HG03280 (cell line): ENCODE results near the gene FGF18.

Experiments used
- ATAC-seq: cut with Tn5 transposase; IDR thresholded peaks from one replicate; pipeline ENCODE4 v1.9.1; 2021; ENCODE audit warnings: mild to moderate bottlenecking, moderate library complexity; ENCODE audit not compliant: unreplicated experiment

Gene FGF18

DNA sequence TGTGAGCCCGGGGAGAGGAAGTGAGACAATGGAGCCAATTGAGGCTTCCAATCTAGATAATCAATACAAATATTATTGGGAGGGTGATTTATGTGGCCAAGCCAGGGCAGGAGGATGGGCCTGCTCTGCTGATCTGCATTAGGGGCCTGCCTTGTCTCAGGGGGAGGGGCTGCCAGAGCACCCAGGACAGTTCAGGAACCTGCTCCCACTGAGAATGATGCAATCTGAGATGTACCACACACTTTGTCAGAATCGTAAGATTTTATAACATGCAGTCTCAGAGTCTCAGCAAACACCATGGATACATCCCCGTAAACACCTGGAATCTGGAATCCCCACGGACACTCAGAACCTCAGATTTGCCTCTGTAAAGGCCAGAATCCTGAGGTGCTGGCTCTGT is 19.3 kb downstream of the FGF18 start:
- ATAC-seq = no peak

DNA sequence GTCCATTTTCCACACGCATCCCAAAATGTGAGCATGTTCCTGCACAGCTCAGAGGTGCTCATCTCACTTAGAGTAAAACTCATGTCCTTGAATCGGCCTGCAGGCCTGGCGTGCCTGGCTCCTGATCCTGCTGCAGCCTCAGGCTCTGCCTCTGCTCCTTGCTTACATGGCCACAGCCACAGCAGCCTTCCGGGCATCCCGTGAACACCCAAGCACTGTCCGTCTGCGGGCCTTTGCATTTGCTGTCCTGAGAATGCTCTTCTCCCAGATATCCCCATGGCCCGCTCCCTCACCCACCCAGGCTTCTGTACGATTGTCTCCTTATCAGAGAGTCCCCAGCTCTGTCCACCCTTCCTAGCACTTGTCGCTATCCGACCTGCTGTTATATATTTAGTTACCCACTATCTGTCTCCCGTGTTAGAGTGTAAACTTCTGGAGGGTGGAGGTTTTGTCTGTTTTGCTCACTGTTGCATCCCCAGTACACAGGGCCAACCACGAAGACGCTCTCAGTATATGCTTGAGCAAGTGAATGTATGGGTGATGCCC is 21.9 kb downstream of the FGF18 start:
- ATAC-seq = no peak

DNA sequence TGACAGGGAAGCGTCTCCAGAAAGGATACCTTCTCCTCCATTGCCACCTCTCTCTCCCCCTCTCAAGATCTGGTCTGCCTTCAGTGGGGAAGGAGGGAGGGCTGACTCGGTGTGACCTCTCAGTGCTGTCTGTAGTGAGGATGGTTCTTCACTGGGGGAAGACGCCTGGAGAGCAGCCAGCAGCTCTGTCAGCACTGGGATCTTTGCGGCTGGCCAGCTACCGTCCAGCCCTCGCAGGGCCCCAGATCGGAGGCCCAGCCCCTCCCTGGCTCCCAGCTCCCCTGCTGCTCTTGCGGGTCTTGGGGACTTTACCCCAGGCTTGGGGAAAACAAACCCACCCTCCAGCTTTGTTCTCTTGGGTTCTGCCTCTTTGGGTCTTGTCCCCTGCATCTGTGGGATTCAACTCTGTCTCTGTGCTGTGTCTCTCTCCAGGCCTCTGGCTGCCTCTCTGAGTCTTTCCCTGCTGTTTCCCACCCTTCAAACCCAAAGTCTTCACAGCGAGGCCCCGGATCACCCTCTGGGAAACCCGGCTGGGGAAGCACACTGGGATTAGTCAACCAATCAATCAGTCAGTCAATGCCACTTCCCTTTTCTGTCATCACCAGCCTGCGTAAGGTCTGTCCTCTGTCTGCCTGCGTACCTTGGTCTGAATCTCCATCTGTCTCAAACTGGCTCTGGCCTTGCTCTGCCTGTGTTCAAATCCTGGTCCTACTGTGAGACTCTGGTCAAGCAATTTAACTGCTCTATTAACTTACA is 23.0 kb downstream of the FGF18 start:
- ATAC-seq = no peak

DNA sequence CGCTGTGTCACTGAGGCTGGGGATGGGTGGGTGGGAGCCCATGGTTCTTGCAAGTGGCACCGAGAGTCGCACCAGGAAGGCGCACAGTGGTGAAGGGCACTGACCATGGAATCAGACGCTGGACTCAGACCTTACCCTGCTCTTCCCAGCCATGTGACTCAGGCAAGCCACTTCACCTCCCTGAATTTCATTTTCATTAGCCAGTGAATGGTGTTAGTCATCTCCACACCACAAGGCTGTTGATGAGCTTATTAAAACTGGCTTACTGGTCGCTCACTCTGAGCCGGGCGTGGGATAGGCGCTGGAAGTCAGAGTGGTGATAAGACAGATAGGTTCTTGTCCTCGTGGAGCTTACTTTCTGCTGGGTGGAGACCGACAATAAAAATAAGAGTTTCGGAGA is 25.1 kb downstream of the FGF18 start:
- no peak for ATAC-seq

DNA sequence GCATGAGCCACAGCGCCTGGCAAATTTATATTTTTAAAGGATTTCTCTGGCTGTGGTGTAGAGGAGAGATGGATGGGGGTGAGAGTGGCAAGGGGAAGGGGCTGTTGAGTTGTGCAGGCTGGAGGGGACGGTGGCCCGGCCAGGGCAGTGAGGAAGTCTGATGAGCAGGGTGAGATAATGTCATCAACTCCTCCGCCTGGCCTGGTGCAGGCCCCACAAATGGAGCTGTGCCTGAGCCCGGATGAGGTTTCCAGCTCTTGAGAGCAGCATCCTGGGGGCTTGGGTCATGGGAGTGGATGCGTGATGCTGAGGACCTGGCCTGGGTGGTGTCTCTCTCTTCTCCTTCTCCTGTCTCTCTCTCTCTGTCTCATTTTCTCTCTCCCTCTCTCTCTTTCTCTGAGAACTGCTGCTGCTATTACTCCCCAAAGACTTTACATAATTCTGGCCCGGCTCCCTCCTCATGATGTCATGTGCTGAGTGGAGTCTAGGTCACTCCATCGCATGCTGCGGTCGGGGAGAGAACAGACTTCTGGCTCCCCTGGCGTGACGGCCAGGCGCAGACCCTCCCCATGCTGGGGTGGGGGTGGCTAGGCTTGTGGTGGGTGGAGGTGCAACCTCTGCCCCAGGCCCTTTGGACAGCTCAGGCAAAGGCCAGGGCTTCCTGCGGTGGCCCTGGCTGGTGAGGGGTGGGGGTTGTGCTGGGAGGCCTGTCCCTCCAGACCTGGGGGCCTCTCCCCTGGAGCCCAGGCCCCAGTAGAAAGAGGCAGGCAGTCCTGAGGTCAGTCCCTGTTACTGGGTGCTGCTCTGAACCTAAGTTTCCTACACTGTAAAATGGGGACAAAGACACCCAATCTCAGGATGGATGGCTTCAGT is 26.4 kb downstream of the FGF18 start:
- ATAC-seq = no peak

DNA sequence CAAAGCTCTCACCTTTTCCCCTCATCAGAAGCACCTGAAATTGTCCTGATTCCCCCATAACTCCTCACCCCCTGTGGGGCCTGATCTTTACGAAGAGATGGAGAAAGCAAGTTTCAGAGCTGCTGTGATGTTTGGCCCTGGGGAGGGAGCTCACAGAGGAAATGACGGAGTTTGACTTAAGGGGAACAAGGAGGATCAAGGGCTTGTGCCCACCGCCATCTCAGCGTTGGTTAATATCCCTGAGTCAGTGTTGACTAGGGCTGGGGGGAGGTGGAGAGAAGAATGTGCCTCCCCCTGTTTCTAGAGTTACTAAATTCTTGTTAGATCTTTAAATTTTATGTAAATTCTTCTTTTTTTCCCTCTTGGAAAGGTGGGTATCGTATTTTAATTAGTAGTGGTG is 27.8 kb downstream of the FGF18 start:
- no peak for ATAC-seq

DNA sequence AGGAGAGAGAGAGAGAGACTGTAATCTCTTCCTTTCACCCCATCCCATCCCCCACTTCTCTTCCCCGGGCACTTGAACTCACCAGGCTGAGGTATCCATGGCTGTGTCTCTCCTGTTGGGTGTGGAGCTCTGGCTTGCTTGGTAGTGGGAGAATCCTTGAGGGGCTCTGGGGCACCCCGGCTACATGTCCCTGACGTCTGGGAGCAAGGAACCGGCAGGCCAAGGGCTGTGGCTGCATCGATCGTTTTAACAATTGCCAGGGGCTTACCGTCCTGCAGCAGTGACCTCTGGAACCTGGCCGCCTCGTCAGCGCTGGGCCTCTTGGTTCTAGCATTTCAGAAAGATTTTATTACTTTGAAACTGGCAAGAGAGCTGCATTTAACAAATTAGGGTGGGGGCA is 30.0 kb downstream of the FGF18 start:
- ATAC-seq = no peak

DNA sequence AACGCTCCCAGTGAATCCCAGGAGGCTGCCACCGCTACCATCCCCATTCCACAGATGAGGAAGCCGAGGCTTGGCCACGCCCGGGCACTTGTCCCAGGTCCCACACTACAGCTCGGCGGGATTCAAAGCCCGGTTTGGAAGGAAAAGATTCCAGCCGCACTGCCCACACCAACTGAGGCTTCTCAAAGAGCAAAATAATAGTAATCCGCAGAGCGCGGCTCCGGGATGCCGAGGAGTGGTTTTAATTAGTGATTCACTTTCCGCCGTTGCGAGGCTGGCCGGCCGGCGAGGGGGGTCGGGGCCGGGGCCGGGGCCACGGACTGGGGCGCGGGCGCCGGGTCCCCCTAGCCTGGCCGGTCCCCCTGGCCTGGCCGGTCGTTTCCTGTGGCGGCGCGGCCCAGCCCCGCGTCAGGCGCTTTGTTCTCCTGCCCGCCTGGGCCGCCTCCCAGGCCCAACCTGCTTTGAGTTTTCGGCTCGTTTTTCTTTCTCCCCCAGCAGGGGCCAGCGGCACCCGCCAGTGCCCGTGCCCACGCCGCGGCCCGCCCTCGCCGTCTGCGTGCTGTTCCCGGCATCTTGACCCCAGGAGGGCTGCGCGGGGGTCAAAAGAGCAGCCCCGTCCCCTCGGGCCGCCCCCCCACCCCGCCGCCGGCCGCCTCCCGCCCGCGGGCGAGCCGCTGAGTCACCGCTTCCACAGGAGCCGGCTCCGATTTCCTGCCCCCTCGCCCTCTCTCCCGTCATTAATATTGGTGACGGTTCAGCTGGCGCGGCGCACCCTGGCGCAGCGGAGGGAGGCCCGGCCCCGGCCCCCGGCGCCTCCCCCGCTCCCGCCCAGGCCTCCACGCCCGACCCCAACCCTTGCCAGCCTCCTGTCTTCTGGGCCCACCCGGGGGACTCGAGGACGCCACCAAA is 31.2 kb downstream of the FGF18 start:
- no peak for ATAC-seq

DNA sequence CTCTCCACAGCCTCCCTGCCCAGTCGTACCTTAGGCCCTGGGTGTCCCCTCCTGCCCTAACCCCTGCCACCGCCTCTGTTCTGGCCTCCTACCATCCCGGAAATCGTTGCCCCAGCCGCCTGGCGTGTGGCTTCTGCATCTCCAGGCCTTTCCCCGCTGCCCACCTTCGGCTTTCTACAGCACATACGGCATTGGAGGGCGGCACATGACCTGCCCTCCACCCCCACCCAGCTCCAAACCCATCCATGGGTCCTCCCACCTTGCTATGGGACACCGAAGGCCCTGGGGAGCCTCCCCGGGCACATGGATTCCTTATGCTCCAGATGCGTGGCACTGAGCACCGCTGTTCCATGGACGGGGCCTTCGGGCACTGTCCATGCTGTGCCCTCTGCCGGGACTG is 32.0 kb downstream of the FGF18 start:
- no peak for ATAC-seq

DNA sequence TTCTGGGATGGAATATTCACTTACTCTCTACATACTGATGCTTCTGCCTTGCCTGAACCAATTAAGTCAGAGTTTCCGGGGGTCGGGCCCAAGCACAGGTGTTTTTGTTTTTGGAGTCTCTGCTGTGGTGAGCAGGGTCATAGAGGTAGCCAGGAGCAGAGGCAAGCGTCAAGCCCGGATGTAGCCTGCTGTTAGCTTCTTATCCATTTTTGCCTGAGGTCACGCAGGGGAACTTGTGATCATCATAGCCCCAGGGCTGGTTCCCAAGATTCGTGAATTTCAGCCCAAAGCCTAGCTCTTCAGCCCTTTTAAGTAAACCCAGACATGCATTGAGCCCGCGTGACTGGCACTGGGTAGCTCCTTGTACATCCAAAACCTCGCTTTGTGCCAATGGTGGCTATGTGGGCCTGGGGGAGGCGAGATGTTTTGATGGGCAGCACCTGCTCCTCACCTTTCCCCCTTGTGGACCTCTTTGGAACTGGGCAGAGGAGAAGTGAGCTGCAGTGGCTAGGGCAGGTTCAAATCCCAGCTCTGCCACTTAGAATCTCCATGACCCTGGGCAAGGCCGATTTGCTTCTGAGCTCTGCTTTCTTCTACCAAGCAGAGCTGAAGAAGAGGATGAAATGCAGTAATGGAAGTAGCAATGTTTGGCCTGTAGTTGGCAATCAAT is 33.7 kb downstream of the FGF18 start:
- ATAC-seq = no peak

DNA sequence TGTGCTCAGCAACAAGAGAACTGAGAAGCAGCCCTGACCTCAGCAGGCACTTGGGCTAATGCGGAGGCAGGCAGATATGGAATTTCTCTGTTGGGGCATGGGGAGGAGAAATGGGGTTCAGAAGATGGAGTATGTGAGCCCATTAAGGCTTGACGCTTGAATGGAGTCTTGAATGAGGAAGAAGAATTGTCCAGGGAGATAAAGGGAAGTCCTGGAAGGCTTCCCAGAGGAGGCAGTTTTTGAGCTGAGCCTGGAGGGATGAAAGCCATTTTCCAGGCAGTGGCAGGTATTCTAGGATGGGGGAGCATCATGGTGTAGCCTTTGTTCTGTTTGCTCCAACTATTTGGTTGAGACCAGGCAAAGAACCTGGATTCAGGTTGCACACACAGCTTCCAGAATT is 34.5 kb downstream of the FGF18 start:
- no peak for ATAC-seq

DNA sequence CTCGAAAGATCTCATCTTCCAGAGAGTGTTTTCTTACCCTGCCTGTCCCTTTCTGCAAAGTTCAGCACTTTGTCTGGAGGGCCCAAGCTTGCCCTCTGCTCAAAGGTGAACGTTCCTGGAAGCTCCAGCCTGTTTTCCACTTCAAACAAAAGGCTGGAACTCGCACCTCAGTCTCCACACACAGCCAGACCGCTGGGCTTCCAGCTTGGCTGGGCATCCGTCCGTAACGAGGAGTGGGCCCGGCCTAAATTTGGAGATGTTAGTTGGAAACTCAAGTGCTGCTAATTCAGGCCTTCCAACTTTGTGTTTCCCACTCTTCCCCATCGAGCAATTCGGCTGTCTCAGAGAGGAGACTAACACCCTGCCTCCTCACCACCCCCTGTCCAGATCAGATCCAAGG is 35.1 kb downstream of the FGF18 start:
- no peak for ATAC-seq

DNA sequence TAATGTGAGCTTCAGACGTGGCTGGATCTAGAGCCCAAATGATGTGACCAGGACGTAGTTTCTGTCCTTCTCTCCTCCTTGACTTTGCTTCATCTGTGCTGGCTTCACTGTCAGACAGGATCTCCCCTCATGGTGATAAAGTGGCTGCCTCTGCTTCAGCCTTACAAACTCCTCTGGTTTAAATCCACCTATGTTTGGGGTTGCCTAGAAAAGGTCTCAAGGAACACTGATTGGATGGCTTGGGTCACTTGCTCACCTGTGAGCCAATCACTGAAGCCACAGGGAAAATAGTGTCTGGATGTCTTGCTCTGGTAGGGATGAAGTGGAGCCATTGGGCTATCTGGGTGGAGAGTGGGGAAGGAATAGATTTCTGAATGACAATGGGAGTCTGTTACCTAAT is 36.1 kb downstream of the FGF18 start:
- ATAC-seq = no peak

DNA sequence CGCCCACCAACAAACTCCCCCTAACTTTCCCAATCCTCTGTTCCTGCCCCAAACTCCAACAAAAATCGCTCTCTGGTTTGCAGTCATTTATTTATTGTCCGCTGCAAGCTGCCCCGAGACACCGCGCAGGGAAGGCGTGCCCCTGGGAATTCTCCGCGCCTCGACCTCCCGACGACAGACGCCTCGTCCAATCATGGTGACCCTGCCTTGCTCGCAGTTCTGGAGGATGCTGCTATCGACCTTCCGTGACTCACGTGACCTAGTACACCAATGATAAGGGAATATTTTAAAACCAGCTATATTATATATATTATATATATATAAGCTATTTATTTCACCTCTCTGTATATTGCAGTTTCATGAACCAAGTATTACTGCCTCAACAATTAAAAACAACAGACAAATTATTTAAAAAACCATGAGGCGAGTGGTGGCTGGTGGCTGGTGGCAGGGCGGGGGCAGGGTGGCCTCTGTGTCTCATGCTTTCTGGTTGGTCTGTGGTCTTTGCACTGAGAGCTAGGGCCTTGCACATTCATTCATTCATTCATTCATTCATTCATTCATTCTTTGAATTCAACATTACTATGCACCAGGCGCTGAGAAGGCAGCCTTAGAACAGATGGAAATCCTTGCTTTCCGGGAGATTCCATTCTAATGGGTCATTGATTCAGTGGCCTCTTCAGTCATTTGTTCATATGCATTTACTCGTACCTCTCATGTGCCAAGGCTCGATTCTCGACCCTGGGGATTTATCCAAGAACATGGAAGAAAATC is 37.9 kb downstream of the FGF18 start:
- no peak for ATAC-seq

DNA sequence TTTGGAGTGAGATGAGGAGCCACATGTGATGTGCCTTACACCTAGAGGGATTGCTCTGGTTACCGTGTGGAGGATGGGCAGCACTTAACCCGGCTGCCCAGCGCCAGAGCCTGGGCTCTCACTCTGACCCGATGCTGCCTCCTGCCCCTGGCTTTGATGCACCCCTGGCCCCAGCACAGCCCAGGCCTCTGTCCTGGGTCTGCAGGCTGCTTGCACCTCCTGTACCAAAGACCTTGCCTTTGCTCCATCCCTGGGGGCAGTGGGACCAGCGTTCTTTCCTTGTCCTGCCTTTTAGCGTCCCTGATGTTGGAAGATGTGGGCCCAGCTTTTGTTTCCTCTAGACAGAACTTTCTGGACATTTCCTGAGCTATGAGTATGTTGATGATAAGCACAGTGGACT is 40.4 kb downstream of the FGF18 start:
- no peak for ATAC-seq

DNA sequence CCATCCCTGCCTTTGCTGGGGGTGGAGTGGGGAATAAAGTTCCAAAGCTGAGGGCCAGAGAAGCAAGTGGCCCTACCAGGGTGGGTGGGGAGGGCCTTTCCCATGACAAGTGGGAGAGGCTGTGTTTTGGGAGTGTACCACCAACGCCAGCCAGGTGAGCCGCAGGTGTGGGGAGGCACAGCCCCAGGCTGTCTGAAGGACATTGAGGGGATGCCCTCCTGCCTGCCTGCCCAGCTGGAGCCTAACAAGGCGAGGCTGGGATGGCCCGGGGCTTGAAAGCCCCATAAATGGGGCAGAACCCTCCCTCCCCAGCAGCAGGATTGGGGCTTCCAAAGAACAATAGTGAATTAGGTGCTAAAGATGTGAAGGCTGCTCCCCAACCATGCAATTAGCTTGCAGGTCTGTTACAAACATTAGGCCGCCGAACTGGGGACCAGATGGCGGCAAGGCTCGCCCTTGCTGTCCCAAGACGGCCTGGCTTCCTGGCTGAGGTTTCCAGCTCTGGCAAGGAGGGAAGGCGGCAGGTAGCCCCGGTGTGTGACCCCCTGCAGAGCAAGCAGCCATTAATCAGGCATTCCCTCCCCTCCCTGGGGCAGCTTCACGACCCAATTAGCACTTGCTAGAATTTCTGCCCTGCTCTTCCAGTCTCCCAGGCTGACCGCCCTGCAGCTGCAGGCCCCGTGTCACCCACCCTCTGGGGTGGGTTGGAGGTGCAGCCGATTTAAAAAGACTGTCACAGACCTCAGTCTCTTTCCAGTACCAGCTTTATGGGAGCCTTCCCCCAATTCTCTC is 42.9 kb downstream of the FGF18 start:
- no peak for ATAC-seq

DNA sequence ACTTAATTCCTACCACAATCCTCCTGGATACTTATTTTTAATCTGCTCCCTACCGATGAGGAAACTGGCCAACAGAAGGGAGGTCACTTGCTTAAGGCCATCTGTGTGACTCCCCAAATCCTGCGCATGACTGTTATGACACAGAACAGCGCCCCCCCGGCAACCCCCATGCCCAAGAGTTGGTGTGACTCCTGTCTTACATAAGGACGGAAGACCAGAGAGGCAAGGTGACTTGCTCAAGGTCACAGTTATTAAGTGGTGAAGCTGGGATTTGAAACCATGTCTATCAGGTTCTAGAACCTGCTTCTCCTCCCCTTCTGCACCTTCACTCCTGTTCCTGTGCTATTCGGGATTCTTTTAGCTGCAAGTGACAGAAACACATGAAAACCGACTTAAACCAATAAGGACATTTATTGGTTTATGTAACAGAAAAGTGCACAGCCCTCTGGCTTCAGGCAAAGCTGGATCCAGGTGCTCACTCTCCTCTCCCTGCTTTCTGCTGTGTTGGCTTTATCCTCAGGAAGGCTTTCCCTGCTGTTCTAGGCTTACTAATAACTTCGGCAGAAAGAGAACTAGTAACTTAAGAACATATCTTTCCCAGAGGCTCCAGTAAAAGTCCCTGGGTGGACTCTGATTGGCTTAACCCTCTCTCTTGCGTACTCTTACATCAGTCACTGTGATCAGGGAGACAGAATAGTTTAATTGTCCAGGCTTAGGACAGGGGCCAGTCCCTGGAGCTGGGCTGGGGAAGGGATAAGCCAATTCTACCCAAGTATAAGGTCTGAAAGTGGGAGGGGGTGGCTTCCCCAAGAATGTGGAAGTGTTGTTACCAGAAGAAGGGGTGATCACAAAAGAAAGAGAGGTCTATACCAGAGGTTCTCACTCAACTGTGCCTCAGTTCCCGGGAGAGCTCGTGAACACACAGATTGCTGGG is 43.7 kb downstream of the FGF18 start:
- ATAC-seq = no peak

DNA sequence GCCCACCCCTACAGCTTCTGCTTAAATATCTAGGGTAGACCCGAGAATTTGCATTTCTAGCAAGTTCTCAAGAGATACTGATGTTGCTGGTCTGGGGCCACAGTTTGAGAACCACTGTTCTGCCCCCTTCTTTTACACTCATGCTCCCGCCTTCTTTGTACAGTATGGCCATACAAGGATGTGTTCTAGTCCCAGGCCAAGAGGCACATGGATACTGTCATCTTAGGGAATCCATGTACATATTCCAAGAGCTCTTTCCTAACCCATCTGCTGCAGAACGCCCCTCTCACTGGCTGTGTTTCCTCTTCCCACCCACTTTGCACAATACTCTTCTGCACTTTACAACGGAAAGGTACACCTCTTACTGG is 44.4 kb downstream of the FGF18 start:
- no peak for ATAC-seq
